ENCODE measurements around the gene TMEM101.

Gene TMEM101

DNA sequence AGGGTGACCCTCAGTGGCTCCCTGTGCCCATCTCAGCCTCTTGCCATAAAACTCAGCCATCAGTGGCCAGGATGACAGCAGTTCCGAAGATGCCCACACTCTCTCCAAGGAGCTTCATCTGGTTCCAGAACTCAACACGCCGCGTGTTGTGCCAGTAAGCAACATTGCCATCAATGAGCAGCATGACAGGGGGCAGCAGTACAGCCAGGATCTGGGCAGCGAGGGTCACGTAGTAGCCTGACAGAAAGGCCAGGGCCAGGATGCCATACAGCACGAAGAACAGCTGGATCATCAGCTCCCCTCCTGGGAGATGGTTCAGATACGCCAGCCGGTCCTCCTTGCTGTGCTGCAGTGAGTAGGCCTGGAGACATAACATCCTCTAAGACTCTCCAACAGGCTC is 2.9 kb downstream of the TMEM101 start:
- no peak overlapping the region for H3K27ac ChIP-seq
- no peaks in the 10 kb centered on the region for H3K27me3 ChIP-seq (ENCODE audit: insufficient read depth, low read depth)
- H4K20me1 ChIP-seq (ENCODE audit: insufficient read depth), result no peaks in the 10 kb centered on the region
- H3K4me1 ChIP-seq (ENCODE audit: low read depth, poor library complexity, severe bottlenecking), result peaks cover 37% of the 10 kb centered on the region
- no peaks in the 10 kb centered on the region; the same call in 1 of the 2 replicates for H3K79me2 ChIP-seq (ENCODE audit: insufficient read depth, low read depth)
- H3K36me3 ChIP-seq (ENCODE audit: insufficient read depth), result no peaks in the 10 kb centered on the region
- H3K4me3 ChIP-seq (IDR thresholded peaks at IDR 0.05; ENCODE audit: insufficient read depth, low read depth, low read length), result no peak overlapping the region
- no peak overlapping the region for H3K9ac ChIP-seq
- TF ChIP-seq, protein P1, sequence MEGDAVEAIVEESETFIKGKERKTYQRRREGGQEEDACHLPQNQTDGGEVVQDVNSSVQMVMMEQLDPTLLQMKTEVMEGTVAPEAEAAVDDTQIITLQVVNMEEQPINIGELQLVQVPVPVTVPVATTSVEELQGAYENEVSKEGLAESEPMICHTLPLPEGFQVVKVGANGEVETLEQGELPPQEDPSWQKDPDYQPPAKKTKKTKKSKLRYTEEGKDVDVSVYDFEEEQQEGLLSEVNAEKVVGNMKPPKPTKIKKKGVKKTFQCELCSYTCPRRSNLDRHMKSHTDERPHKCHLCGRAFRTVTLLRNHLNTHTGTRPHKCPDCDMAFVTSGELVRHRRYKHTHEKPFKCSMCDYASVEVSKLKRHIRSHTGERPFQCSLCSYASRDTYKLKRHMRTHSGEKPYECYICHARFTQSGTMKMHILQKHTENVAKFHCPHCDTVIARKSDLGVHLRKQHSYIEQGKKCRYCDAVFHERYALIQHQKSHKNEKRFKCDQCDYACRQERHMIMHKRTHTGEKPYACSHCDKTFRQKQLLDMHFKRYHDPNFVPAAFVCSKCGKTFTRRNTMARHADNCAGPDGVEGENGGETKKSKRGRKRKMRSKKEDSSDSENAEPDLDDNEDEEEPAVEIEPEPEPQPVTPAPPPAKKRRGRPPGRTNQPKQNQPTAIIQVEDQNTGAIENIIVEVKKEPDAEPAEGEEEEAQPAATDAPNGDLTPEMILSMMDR (conservative IDR thresholded peaks at IDR 0.05; ENCODE audit: low read depth, low read length), result no peak
- H3K4me2 ChIP-seq, result no peak overlapping the region
- H2AFZ ChIP-seq (ENCODE audit: low read depth), result no peak overlapping the region

DNA sequence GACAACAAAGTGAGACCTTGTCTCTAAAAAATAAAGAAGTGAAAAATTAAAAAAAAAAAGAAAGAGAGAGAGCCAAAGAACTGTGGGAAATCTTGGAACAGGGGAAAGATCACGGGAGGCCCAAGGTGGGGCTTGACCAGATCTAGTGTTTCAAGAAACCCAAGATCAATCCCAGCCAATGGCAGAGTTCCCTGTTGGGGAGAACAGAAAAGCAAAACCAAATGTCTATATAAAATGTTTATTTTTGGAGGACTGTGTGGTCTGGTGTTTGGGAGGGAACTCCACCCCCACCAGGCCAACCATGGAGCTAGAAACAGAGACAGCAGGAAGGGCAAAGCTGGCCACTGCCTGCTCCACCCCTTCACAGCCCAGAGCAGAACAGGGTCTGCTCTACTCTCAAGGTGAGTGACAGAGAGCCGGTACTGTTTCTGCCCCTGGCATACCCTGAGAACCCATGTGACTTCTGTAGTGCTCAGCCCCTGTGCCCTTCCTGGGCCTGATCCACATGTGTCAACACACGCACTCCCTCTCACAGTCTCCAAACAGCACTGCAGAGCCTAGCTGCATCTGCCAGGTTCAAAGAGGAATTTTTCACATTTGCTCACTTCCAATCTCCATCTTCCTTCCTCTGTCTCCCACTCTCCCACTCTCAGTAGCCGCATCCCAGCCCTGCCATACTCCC is 3.7 kb downstream of the TMEM101 start:
- Histone ChIP-seq H3K36me3 (ENCODE audit: insufficient read depth) (no peaks in the 10 kb centered on the region), H3K27ac (no peak overlapping the region), H3K4me3 (IDR thresholded peaks at IDR 0.05; ENCODE audit: insufficient read depth, low read depth, low read length) (no peak overlapping the region), H3K79me2 (ENCODE audit: insufficient read depth, low read depth) (no peaks in the 10 kb centered on the region; the same call in 1 of the 2 replicates), H2AFZ (ENCODE audit: low read depth) (no peak overlapping the region), H3K4me2 (no peak overlapping the region; the same call in 1 of the 2 replicates), H3K9ac (no peak overlapping the region), H3K27me3 (ENCODE audit: insufficient read depth, low read depth) (peaks cover 1% of the 10 kb centered on the region), H3K4me1 (ENCODE audit: low read depth, poor library complexity, severe bottlenecking) (peaks cover 38% of the 10 kb centered on the region), H4K20me1 (ENCODE audit: insufficient read depth) (no peaks in the 10 kb centered on the region)
- TF ChIP-seq, protein P1 (conservative IDR thresholded peaks at IDR 0.05; ENCODE audit: low read depth, low read length), result no peak

DNA sequence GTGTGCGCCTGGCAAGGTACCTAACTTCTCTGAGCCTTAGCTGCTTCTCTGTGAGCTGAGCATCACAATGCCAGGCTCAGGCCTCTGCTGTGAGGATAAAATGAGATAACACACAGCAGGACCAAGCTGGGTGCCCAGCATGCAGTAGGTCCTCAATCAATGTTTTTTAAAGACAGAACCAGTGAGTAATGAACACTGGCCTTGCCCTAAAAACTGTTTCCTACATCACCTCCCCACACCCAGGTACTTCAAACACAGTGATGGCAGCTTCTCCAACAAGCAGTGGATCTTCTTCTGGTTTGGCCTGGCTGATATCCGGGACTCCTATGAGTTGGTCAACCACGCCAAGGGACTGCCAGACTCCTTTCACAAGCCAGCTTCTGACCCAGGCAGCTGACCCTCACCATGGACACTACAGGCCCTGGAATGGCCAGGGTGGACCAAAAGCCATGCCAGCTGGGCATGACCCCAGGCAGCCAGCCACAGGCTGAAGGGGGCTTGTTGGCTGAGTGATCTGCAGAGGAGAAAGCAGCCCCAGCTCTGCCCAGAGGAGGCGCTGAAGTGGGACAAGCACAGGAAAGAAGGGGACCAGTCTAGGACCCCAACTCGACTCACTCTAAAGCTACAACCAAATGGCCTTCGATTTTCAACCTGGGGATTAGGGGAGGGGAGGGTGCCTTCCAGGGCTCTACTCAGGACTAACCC is 6.4 kb downstream of the TMEM101 start:
- peaks cover 9% of the 10 kb centered on the region for H3K27me3 ChIP-seq (ENCODE audit: insufficient read depth, low read depth)
- no peaks in the 10 kb centered on the region for H3K36me3 ChIP-seq (ENCODE audit: insufficient read depth)
- no peak overlapping the region for H3K4me3 ChIP-seq (IDR thresholded peaks at IDR 0.05; ENCODE audit: insufficient read depth, low read depth, low read length)
- H2AFZ ChIP-seq (ENCODE audit: low read depth), result no peak overlapping the region
- H4K20me1 ChIP-seq (ENCODE audit: insufficient read depth), result no peaks in the 10 kb centered on the region
- no peak overlapping the region for H3K9ac ChIP-seq
- TF ChIP-seq, protein P1 (conservative IDR thresholded peaks at IDR 0.05; ENCODE audit: low read depth, low read length), result no peak
- H3K27ac ChIP-seq, result no peak overlapping the region
- peaks cover 28% of the 10 kb centered on the region for H3K4me1 ChIP-seq (ENCODE audit: low read depth, poor library complexity, severe bottlenecking)
- no peaks in the 10 kb centered on the region; the same call in 1 of the 2 replicates for H3K79me2 ChIP-seq (ENCODE audit: insufficient read depth, low read depth)
- H3K4me2 ChIP-seq, result peak overlapping the region; percentile 97; the same call in 1 of the 2 replicates

DNA sequence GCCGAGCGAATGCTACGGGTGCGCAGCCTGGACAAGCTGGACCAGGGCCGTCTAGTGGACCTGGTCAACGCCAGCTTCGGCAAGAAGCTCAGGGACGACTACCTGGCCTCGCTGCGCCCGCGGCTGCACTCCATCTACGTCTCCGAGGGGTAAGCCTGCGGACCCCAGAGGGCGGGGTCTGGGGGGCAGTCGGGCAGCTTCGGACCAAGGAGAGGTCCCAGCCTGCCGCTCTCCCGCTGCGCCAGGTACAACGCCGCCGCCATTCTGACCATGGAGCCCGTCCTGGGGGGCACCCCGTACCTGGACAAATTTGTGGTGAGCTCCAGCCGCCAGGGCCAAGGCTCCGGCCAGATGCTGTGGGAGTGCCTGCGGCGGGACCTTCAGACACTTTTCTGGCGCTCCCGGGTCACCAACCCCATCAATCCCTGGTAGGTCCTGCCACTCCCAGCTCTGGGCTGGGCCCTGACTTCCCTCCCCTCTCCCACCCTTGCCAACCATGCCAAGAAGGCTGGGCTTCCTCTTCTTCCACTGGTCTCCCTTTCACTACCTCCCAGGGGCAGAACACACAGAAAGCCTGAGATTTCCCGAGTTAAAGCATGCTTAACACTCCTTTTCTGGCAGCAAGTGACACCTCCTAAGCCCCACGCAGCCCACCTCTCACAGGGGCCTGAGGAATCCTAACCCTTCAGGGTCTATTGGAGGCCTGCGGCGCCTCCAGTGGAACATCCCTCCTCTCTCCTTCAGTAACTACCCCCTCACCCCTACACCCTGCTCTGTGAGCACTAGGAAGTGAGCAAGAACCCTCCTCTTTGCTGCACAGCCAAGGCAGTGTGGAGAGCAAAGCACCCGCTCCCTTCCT is 7.2 kb downstream of the TMEM101 start:
- TF ChIP-seq, protein P1 (conservative IDR thresholded peaks at IDR 0.05; ENCODE audit: low read depth, low read length), result 0 out of 2 replicates have a peak, but pooled peaks have one; percentile 5

More for the DNA sequence above, 7.2 kb downstream of the TMEM101 start:
- Histone ChIP-seq H2AFZ (ENCODE audit: low read depth) (peak overlapping the region; percentile 98), H4K20me1 (ENCODE audit: insufficient read depth) (no peaks in the 10 kb centered on the region), H3K27me3 (ENCODE audit: insufficient read depth, low read depth) (peaks cover 9% of the 10 kb centered on the region), H3K27ac (no peak overlapping the region), H3K9ac (peak overlapping the region; percentile 25; the same call in 1 of the 2 replicates), H3K4me2 (peak overlapping the region; percentile 97), H3K79me2 (ENCODE audit: insufficient read depth, low read depth) (no peaks in the 10 kb centered on the region), H3K36me3 (ENCODE audit: insufficient read depth) (no peaks in the 10 kb centered on the region), H3K4me3 (IDR thresholded peaks at IDR 0.05; ENCODE audit: insufficient read depth, low read depth, low read length) (no peak overlapping the region), H3K4me1 (ENCODE audit: low read depth, poor library complexity, severe bottlenecking) (peaks cover 28% of the 10 kb centered on the region)
